Mucosa of descending colon (tissue), 3 donors: ENCODE results near the gene FBXO2. TPM values are rescaled to one million over a fixed set of nuclear protein-coding genes. Genes with fewer than 3 reads are reported as not detected.

Source experiments
- ATAC-seq: fragments of 200-7000 bp; cut with Tn5 transposase; one replicate; pipeline ENCODE4 v1.9.1; 2020; ENCODE audit warnings: mild to moderate bottlenecking, moderate library complexity
- DNase-seq, 3 donors: peaks; one replicate each; pipeline ENCODE4 v3.0.0-alpha.2; 2020
- H3K36me3 ChIP-seq: fragments of 200-600 bp; one replicate; pipeline ENCODE4 v1.8.0; 2021; ENCODE audit warnings: low read depth, mild to moderate bottlenecking
- H3K4me1 ChIP-seq: fragments of 200-600 bp; one replicate; pipeline ENCODE4 v1.8.0; 2021; ENCODE audit warnings: low read depth, mild to moderate bottlenecking
- H3K4me3 ChIP-seq: fragments of 200-600 bp; one replicate; pipeline ENCODE4 v1.8.0; 2021; ENCODE audit warnings: mild to moderate bottlenecking
- H3K9me3 ChIP-seq: fragments of 200-600 bp; one replicate; pipeline ENCODE4 v1.8.0; 2021; ENCODE audit warnings: mild to moderate bottlenecking
- intact Hi-C, 2 donors: fragments of 100-400 bp; cut with DNase I in 1 of 2; cut with micrococcal nuclease in 1 of 2; formaldehyde crosslinking; loops; one replicate each; pipeline versions ENCODE4 v1.11.0 to v1.11.1; 2022; cut with DNase I, micrococcal nuclease
- total RNA-seq, 3 donors: library from RNA; stranded (reverse); fragmentation: NEBNext Ultra II Directional in 2 of 3; extraction: Animal tissue kit (Norgen Biotek cat#: 25700) in 2 of 3; gene quantifications; one replicate each; pipeline versions ENCODE4 v1.2.1 to v1.2.4, GENCODE V29; 2021 to 2023
- TF ChIP-seq, protein P1 (sequence below): fragments of 200-600 bp; IDR thresholded peaks from one replicate; pipeline ENCODE4 v1.8.0; 2022; ENCODE audit warnings: antibody characterized with exemption, mild to moderate bottlenecking
- donor health status: DM: no; HTN: no; CAD: no; lungs with moderate emphysema.
- donor health status: DM: no; HTN: no; CAD: no.
- donor health status: DM: no; HTN: yes; CAD: no.

The FBXO2 gene
- total RNA-seq, 3 donors from 2014 or later, result 0.23 to 8.6 (median 0.63) TPM

DNA sequence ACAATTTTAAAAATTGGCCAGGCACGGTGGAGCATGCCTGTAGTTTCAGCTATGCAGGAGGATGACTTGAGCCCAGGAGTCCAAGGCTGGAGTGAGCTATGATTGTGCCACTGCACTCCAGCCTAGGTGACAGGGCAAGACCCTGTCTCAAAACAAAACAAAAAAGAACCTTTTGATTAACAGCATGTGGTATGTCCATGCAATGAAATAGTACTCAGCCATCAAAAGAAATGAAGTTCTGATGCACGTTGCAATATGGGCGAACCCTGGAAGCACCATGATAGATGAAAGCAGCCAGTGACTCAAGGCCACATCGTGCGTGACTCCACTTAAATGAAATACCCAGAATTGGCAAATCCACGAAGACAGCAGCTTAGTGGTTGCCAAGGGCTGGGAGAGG, 47.5 kb downstream of the FBXO2 start:
- DNase-seq (no peak), ATAC-seq (no peak)
- Histone ChIP-seq H3K4me1 (no peaks in the 10 kb centered on the region), H3K36me3 (no peaks in the 10 kb centered on the region), H3K9me3 (no peaks in the 10 kb centered on the region), H3K4me3 (no peak overlapping the region)
- TF ChIP-seq, protein P1, sequence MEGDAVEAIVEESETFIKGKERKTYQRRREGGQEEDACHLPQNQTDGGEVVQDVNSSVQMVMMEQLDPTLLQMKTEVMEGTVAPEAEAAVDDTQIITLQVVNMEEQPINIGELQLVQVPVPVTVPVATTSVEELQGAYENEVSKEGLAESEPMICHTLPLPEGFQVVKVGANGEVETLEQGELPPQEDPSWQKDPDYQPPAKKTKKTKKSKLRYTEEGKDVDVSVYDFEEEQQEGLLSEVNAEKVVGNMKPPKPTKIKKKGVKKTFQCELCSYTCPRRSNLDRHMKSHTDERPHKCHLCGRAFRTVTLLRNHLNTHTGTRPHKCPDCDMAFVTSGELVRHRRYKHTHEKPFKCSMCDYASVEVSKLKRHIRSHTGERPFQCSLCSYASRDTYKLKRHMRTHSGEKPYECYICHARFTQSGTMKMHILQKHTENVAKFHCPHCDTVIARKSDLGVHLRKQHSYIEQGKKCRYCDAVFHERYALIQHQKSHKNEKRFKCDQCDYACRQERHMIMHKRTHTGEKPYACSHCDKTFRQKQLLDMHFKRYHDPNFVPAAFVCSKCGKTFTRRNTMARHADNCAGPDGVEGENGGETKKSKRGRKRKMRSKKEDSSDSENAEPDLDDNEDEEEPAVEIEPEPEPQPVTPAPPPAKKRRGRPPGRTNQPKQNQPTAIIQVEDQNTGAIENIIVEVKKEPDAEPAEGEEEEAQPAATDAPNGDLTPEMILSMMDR, result no peak
- intact Hi-C loops, result no loop called here

DNA sequence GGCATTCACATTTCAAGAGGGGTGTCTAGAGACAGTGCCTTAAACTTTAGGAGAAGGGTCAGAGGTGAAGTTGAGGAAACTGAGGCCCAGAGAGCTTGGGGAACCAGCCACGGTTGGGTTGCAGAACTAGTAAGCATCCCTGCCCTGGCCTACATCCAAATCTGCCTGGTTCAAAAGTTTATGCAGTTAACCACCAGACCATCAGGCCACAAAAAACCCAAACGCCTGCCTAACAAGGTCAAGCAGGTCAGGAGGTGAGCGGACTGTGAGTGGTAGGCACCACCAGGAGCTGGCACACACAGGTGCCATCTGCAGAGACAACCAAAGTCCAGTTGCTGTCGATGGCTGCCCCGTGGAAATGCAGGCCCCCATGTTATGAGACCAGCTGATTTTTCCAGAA, 51.2 kb downstream of the FBXO2 start:
- Histone ChIP-seq H3K4me3 (no peak overlapping the region), H3K4me1 (no peaks in the 10 kb centered on the region), H3K9me3 (no peaks in the 10 kb centered on the region), H3K36me3 (no peaks in the 10 kb centered on the region)
- DNase-seq, result no peak
- no peak for ATAC-seq
- TF ChIP-seq, protein P1, result no peak
- intact Hi-C loops, result no loop called here

DNA sequence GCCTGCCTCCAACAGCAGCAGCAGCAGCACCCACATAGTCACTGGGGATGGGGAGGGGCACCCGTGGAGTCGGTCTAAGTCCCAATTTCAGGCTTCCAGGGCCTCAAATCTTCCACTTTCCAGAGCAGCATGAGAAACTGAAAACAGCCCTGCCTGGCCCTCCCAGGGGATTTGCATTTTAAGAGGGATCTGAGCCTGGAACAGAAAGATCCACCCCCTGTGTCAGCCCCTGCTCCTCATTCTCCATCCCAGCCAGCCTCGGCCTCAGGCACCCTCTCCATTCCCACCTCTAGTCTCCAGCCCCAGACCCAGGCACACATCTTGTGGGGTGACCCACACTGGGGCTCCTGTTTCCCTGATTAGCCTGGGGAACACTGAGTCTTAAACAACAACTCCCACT, 51.8 kb downstream of the FBXO2 start:
- DNase-seq, result no peak
- TF ChIP-seq, protein P1, result no peak
- intact Hi-C loops, result no loop called here

DNA sequence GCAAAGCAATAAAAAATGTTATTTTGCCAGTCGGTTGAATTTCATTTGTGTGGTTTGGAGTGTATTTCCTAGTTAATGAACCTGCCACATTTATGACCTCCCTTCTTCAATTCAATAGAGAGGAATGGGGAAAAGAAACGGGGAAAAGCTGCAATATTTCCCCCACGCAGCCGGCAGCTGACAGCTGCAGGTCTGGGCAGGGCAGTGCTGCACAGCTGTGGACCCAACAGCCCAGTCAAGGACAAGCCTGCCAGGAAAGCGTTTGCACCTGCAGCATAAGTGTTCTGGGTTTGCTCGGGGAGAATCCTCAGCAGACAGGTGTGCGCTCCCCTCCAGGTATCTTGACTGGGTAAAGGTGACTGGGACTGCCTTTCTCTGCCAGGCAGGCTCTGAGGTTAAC, 53.4 kb downstream of the FBXO2 start:
- no peaks in the 10 kb centered on the region for H3K4me1 ChIP-seq
- intact Hi-C loops, result no loop called here
- DNase-seq, result no peak

More for the DNA sequence above, 51.8 kb downstream of the FBXO2 start:
- no peaks in the 10 kb centered on the region for H3K4me1 ChIP-seq
- no peaks in the 10 kb centered on the region for H3K36me3 ChIP-seq
- no peak overlapping the region for H3K4me3 ChIP-seq
- no peak for ATAC-seq
- H3K9me3 ChIP-seq, result no peaks in the 10 kb centered on the region

DNA sequence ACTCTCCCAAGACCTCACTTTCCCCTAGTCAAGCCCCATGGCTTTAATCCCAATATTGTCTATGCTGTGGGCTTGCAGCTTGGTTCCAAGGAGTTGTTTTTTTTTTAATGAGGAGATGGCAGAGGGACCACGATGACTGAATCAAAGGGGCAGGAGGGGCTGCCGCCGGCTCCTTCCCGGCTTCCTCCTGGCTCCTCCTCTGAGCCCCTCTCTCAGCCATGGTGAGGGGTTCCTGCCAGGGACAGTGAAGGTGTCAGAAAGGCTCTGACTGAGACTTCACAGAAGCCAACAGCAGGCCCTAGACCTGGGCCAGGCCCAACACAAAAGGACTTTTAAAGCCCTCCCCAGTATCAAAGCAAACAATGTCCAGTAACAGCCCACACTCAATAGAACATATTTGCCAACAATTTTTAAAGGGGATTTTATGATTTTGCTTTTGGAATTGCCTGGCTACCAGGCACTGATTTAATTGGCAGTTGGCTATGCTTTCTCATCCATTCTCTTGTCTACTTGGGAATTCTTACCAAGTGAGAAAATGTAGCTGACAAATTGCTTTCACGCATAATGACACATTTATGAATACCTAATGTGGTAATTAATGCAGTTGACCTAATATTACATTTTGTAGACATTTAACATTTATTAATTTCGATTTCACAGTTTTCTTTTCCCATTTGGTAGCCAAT, 54.2 kb downstream of the FBXO2 start:
- TF ChIP-seq, protein P1, result no peak
- intact Hi-C loops, result no loop called here
- H3K4me1 ChIP-seq, result no peaks in the 10 kb centered on the region
- H3K4me3 ChIP-seq, result no peak overlapping the region
- no peaks in the 10 kb centered on the region for H3K9me3 ChIP-seq
- ATAC-seq (no peak), DNase-seq (no peak)
- H3K36me3 ChIP-seq, result no peaks in the 10 kb centered on the region

More for the DNA sequence above, 53.4 kb downstream of the FBXO2 start:
- Histone ChIP-seq H3K4me3 (no peak overlapping the region), H3K9me3 (no peaks in the 10 kb centered on the region), H3K36me3 (no peaks in the 10 kb centered on the region)
- TF ChIP-seq, protein P1, result no peak
- ATAC-seq, result no peak

DNA sequence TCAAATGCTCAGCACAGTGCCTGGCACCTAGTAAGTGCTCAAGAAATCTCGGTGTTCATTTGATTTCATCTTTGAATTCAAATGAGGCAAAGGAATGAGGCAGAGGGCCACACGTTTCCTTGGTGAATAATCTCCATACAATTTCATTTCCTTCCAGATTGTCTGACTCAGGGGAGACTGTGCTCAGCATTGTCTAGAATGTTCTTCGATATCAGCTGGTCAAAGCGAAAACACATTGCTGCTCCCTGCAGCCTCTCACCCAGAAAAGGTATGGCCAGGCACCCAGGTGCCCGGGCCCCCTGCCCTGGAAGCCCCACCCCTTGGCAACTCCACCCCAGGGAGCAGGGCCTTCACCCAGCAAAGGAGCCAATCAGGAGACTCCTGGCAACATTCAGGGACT, 55.8 kb downstream of the FBXO2 start:
- no peak for DNase-seq
- Histone ChIP-seq H3K36me3 (no peaks in the 10 kb centered on the region), H3K4me3 (no peak overlapping the region), H3K9me3 (no peaks in the 10 kb centered on the region), H3K4me1 (no peaks in the 10 kb centered on the region)
- TF ChIP-seq, protein P1, result no peak
- intact Hi-C loops, result no loop called here
- no peak for ATAC-seq
